Astrocyte (in vitro differentiated cells and primary cell): ENCODE results near the gene TPST2. TPM values are rescaled to one million over a fixed set of nuclear protein-coding genes. Genes with fewer than 3 reads are reported as not detected.

Experiments used
- DNase-seq: peaks from one replicate; pipeline ENCODE4 v3.0.0-alpha.2; 2010; ENCODE audit warnings: low read depth
- FAIRE-seq: peaks from 2 replicates; lab custom pipeline; 2011; peaks lifted over from hg19 to GRCh38; lab: Jason Lieb, UNC
- H2AFZ ChIP-seq: 2 replicates; pipeline ENCODE4 v1.6.0; 2012; ENCODE audit warnings: low read depth, low read length, inconsistent platforms
- H3K27ac ChIP-seq: 2 replicates; pipeline ENCODE4 v1.5.1; 2011; ENCODE audit warnings: low read depth, low read length, inconsistent platforms
- H3K27me3 ChIP-seq: 2 replicates; pipeline ENCODE4 v1.6.0; 2011; ENCODE audit warnings: low read length, inconsistent platforms; ENCODE audit not compliant: insufficient read depth
- H3K36me3 ChIP-seq: 2 replicates; pipeline ENCODE4 v1.5.1; 2011; ENCODE audit warnings: low read length, inconsistent platforms; ENCODE audit not compliant: insufficient read depth
- H3K4me1 ChIP-seq: 2 replicates; pipeline ENCODE4 v1.5.1; 2011; ENCODE audit warnings: low read length, inconsistent platforms; ENCODE audit not compliant: insufficient read depth
- H3K4me2 ChIP-seq: 2 replicates; pipeline ENCODE4 v1.6.0; 2012; ENCODE audit warnings: low read length, inconsistent platforms
- H3K4me3 ChIP-seq: 2 replicates; pipeline ENCODE4 v1.5.1; 2011; ENCODE audit warnings: low read depth, mild to moderate bottlenecking, low read length, inconsistent platforms; ENCODE audit not compliant: insufficient read depth
- H3K79me2 ChIP-seq: 2 replicates; pipeline ENCODE4 v1.6.0; 2012; ENCODE audit warnings: mild to moderate bottlenecking, low read length, inconsistent platforms; ENCODE audit not compliant: insufficient read depth
- H3K9ac ChIP-seq: 2 replicates; pipeline ENCODE4 v1.6.0; 2012; ENCODE audit warnings: mild to moderate bottlenecking, low read length, inconsistent platforms
- H3K9me3 ChIP-seq: 2 replicates; pipeline ENCODE4 v1.5.1; 2012; ENCODE audit warnings: low read depth, mild to moderate bottlenecking, low read length, inconsistent platforms; ENCODE audit not compliant: insufficient read depth
- H4K20me1 ChIP-seq: 2 replicates; pipeline ENCODE4 v1.6.0; 2012; ENCODE audit warnings: low read length, inconsistent platforms; ENCODE audit not compliant: insufficient read depth
- H3K27ac Mint-ChIP-seq: one replicate; pipeline ENCODE4 v1.8.0; 2021; ENCODE audit warnings: mild to moderate bottlenecking, mixed read lengths; ENCODE audit not compliant: unreplicated experiment
- H3K27me3 Mint-ChIP-seq: one replicate; pipeline ENCODE4 v1.8.0; 2021; ENCODE audit warnings: low read depth, mixed read lengths; ENCODE audit not compliant: unreplicated experiment
- H3K36me3 Mint-ChIP-seq: one replicate; pipeline ENCODE4 v1.8.0; 2021; ENCODE audit warnings: low read depth, mixed read lengths; ENCODE audit not compliant: unreplicated experiment
- H3K4me1 Mint-ChIP-seq: one replicate; pipeline ENCODE4 v1.8.0; 2021; ENCODE audit warnings: low read depth, mixed read lengths; ENCODE audit not compliant: unreplicated experiment
- H3K4me3 Mint-ChIP-seq: one replicate; pipeline ENCODE4 v1.8.0; 2021; ENCODE audit warnings: mild to moderate bottlenecking, moderate library complexity, mixed read lengths; ENCODE audit not compliant: unreplicated experiment
- H3K9me3 Mint-ChIP-seq: one replicate; pipeline ENCODE4 v1.8.0; 2021; ENCODE audit warnings: mild to moderate bottlenecking, mixed read lengths; ENCODE audit not compliant: unreplicated experiment
- EZH2 ChIP-seq: IDR thresholded peaks from 2 replicates; pipeline ENCODE4 v1.6.1; 2012; ENCODE audit warnings: mild to moderate bottlenecking, low read length, inconsistent platforms; ENCODE audit not compliant: insufficient read depth
- total RNA-seq: library from RNA; stranded (reverse); gene quantifications from 2 replicates; pipeline ENCODE4 v1.2.1, GENCODE V29; 2021
- TF ChIP-seq, protein P1 (sequence below): IDR thresholded peaks from 2 replicates; pipeline ENCODE4 v1.5.1; 2011; ENCODE audit warnings: low read depth, mild to moderate bottlenecking, inconsistent platforms, low read length, moderate library complexity; ENCODE audit not compliant: insufficient read depth

Gene TPST2
- total RNA-seq, 1 donor from 2014 or later: 55.7 TPM

DNA sequence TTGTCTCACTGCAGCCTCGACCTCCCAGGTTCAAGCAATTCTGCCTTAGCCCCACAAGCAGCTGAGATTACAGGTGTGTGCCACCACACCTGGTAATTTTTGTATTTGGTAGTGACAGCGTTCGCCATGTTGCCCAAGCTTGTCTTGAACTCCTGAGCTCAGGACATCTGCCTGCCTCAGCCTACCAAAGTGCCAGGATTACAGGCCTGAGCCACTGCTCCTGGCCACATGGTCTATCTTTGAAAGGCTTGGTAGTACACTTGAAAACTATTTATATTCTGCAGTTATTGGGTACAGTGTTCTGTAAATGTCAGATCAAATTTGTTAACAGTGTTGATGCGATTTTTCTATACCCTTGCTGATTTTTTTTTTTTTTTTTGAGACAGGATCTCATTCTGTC lies 41.4 kb upstream of the TPST2 start:
- Histone ChIP-seq H3K27ac (no peak overlapping the region), H3K4me2 (no peak overlapping the region), H2AFZ (no peak overlapping the region), H3K4me3 (no peak overlapping the region), H4K20me1 (no peaks in the 10 kb centered on the region), H3K9me3 (no peaks in the 10 kb centered on the region), H3K79me2 (no peaks in the 10 kb centered on the region), H3K36me3 (no peaks in the 10 kb centered on the region), H3K4me1 (no peaks in the 10 kb centered on the region), H3K9ac (no peak overlapping the region), H3K27me3 (peaks cover 2% of the 10 kb centered on the region)
- Mint-ChIP-seq H3K4me1 (peaks cover 3% of the 10 kb centered on the region), H3K4me3 (no peak overlapping the region), H3K36me3 (peaks cover 2% of the 10 kb centered on the region), H3K27ac (no peak overlapping the region), H3K9me3 (peaks cover 2% of the 10 kb centered on the region), H3K27me3 (peaks cover 5% of the 10 kb centered on the region)
- DNase-seq (no peak), FAIRE-seq (no peak)
- TF ChIP-seq EZH2: no peak
- TF ChIP-seq, protein P1, sequence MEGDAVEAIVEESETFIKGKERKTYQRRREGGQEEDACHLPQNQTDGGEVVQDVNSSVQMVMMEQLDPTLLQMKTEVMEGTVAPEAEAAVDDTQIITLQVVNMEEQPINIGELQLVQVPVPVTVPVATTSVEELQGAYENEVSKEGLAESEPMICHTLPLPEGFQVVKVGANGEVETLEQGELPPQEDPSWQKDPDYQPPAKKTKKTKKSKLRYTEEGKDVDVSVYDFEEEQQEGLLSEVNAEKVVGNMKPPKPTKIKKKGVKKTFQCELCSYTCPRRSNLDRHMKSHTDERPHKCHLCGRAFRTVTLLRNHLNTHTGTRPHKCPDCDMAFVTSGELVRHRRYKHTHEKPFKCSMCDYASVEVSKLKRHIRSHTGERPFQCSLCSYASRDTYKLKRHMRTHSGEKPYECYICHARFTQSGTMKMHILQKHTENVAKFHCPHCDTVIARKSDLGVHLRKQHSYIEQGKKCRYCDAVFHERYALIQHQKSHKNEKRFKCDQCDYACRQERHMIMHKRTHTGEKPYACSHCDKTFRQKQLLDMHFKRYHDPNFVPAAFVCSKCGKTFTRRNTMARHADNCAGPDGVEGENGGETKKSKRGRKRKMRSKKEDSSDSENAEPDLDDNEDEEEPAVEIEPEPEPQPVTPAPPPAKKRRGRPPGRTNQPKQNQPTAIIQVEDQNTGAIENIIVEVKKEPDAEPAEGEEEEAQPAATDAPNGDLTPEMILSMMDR: no peak

DNA sequence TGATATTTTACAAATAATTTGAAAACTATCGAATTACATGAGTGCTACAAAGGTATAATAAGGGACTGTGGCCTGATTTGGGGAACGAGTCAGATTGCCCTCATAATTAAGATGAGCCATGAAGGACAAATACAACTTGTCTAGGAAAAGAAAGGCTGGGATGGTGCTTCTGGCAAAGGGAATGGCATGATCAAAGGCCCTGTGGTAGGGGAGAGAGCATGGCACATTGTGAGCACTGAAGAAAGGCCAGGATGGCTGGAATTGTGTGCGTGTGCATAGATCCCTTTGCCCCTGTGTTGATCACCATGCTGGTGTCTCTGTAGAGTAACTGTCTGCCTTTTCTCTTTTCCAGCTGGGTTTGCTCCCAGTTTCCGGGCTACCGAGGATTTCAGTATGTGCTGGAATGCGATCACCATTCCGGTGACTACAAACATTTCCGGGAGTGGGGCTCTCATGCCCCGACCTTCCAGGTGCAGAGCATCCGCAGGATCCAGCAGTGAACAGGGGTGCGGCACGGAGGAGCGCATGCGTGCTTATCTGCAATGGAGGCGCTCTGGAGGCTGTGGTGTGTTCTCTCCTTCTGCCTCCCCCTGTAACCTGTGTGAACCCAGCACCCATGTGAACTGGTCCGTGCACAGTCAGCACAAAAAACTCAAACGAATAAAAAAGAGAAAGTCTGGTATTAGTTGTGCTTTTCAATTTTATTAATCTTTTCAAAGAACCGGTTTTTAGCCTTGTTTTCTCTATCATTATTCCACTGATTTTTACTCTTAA lies 40.2 kb upstream of the TPST2 start:
- H3K4me2 ChIP-seq: no peak overlapping the region
- no peak for TF ChIP-seq EZH2
- TF ChIP-seq, protein P1: no peak
- no peak overlapping the region for H3K9ac ChIP-seq
- peaks cover 3% of the 10 kb centered on the region for H3K4me1 Mint-ChIP-seq
- no peaks in the 10 kb centered on the region for H3K79me2 ChIP-seq
- DNase-seq: no peak
- H3K27me3 ChIP-seq: no peaks in the 10 kb centered on the region
- H3K27me3 Mint-ChIP-seq: peaks cover 6% of the 10 kb centered on the region
- H3K4me3 Mint-ChIP-seq: no peak overlapping the region
- no peaks in the 10 kb centered on the region for H3K9me3 ChIP-seq
- no peak overlapping the region for H2AFZ ChIP-seq
- H3K27ac ChIP-seq: no peak overlapping the region
- peaks cover 2% of the 10 kb centered on the region for H3K9me3 Mint-ChIP-seq
- H3K27ac Mint-ChIP-seq: no peak overlapping the region
- FAIRE-seq: no peak
- H4K20me1 ChIP-seq: no peaks in the 10 kb centered on the region
- H3K36me3 Mint-ChIP-seq: peaks cover 2% of the 10 kb centered on the region
- H3K4me3 ChIP-seq: no peak overlapping the region
- no peaks in the 10 kb centered on the region for H3K36me3 ChIP-seq
- no peaks in the 10 kb centered on the region for H3K4me1 ChIP-seq

DNA sequence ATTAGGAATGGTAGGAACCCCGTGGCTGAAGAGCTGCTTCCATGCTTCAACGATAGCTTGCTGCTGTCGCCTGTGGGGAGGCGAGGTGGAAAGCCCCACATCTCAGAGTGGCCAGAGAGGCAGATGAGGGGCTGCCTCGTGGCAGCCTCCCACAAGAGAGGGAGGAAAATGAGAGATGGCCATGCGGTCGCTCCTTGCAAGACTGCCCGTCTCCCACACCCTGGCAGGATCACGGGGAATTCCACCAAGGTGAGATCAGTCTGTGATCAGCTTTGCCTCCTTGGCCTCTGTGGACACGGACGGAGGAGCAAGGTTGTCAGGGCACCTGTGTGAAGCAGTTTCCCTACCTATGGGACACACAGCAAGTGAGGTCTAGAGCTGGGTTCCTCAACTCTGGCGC lies 34.9 kb upstream of the TPST2 start:
- Histone ChIP-seq H3K9me3 (no peaks in the 10 kb centered on the region), H2AFZ (no peak overlapping the region)

More for the DNA sequence above, 34.9 kb upstream of the TPST2 start:
- no peaks in the 10 kb centered on the region for H4K20me1 ChIP-seq
- peaks cover 28% of the 10 kb centered on the region for H3K27me3 Mint-ChIP-seq
- H3K4me3 Mint-ChIP-seq: no peak overlapping the region
- no peaks in the 10 kb centered on the region for H3K36me3 ChIP-seq
- H3K27ac Mint-ChIP-seq: no peak overlapping the region
- no peaks in the 10 kb centered on the region for H3K79me2 ChIP-seq
- no peak overlapping the region for H3K27ac ChIP-seq
- peaks cover 5% of the 10 kb centered on the region for H3K27me3 ChIP-seq
- no peak overlapping the region for H3K4me3 ChIP-seq
- no peaks in the 10 kb centered on the region for H3K4me1 ChIP-seq
- peaks cover 3% of the 10 kb centered on the region for H3K9me3 Mint-ChIP-seq
- FAIRE-seq (no peak), DNase-seq (no peak)
- no peak for TF ChIP-seq EZH2
- TF ChIP-seq, protein P1: no peak
- no peak overlapping the region for H3K4me2 ChIP-seq
- no peaks in the 10 kb centered on the region for H3K4me1 Mint-ChIP-seq
- no peaks in the 10 kb centered on the region for H3K36me3 Mint-ChIP-seq
- H3K9ac ChIP-seq: no peak overlapping the region
